ENCODE data around the gene IFITM2. TPM values are rescaled to one million over a fixed set of nuclear protein-coding genes. Genes with fewer than 3 reads are reported as not detected.

Gene IFITM2
- total and polyA plus RNA-seq, 2 experiments from 2014 or later = 104 to 1,025 TPM

GRCh38 chr11:280706-281485, 26.7 kb upstream of the IFITM2 start:
- H3K9me2 ChIP-seq (ENCODE audit: insufficient read depth) = no peaks in the 10 kb centered on the region
- H3K79me2 ChIP-seq (ENCODE audit: insufficient read depth) = no peaks in the 10 kb centered on the region
- no peak overlapping the region for H3K9ac ChIP-seq
- in situ Hi-C loops (cut with MboI) = no loop called here
- H3F3A ChIP-seq (ENCODE audit: insufficient read depth) = no peaks in the 10 kb centered on the region
- TF ChIP-seq EZH2phosphoT487 (IDR thresholded peaks at IDR 0.05; ENCODE audit: insufficient read depth, low read depth) = 0 out of 2 replicates have a peak, but pooled peaks have one; percentile 34
- TF ChIP-seq EZH2 (IDR thresholded peaks at IDR 0.05; ENCODE audit: insufficient read depth, poor library complexity, severe bottlenecking) = peak; percentile 78
- no peak overlapping the region for H2AFZ ChIP-seq
- H3K36me3 ChIP-seq (ENCODE audit: low read depth) = no peaks in the 10 kb centered on the region
- no peaks in the 10 kb centered on the region for H3K9me3 ChIP-seq (ENCODE audit: low read depth)
- H3K4me2 ChIP-seq (ENCODE audit: unreplicated experiment) = no peak overlapping the region
- peaks cover 63% of the 10 kb centered on the region for H3K27me3 ChIP-seq (replicated peaks; ENCODE audit: insufficient read depth)
- no peaks in the 10 kb centered on the region for H4K20me1 ChIP-seq (ENCODE audit: insufficient read depth)
- H3K4me3 ChIP-seq = no peak overlapping the region
- peak; percentile 20 for DNase-seq
- no peak overlapping the region for H3K27ac ChIP-seq
- no peaks in the 10 kb centered on the region for H3K4me1 ChIP-seq (ENCODE audit: insufficient read depth)
- WGBS, 2 experiments (ENCODE audit: low coverage in 1 of 2, low lambda C conversion rate in 2 of 2, missing lambda C conversion rate in 2 of 2) = 8 to 9% methylated on average over 76 of the region's 79 CpGs

- Histone ChIP-seq H3K4me3 (no peak overlapping the region), H3K36me3 (ENCODE audit: low read depth) (no peaks in the 10 kb centered on the region), H3K4me1 (ENCODE audit: insufficient read depth) (no peaks in the 10 kb centered on the region), H3F3A (ENCODE audit: insufficient read depth) (no peaks in the 10 kb centered on the region), H3K79me2 (ENCODE audit: insufficient read depth) (no peaks in the 10 kb centered on the region), H2AFZ (no peak overlapping the region), H3K27me3 (replicated peaks; ENCODE audit: insufficient read depth) (peaks cover 59% of the 10 kb centered on the region), H3K9me2 (ENCODE audit: insufficient read depth) (no peaks in the 10 kb centered on the region), H4K20me1 (ENCODE audit: insufficient read depth) (no peaks in the 10 kb centered on the region), H3K9me3 (ENCODE audit: low read depth) (no peaks in the 10 kb centered on the region), H3K4me2 (ENCODE audit: unreplicated experiment) (no peak overlapping the region), H3K27ac (no peak overlapping the region), H3K9ac (no peak overlapping the region)
- TF ChIP-seq EZH2phosphoT487 (IDR thresholded peaks at IDR 0.05; ENCODE audit: insufficient read depth, low read depth) = no peak
- no peak for TF ChIP-seq EZH2 (IDR thresholded peaks at IDR 0.05; ENCODE audit: insufficient read depth, poor library complexity, severe bottlenecking)
- 52 to 54% methylated on average over 26 of the region's 26 CpGs for WGBS, 2 experiments (ENCODE audit: low coverage in 1 of 2, low lambda C conversion rate in 2 of 2, missing lambda C conversion rate in 2 of 2)
- in situ Hi-C loops (cut with MboI) = no loop called here
- DNase-seq = no peak
Measured at GRCh38 chr11:281486-282161, 26.0 kb upstream of the IFITM2 start.

- Histone ChIP-seq H2AFZ (no peak overlapping the region), H3K4me2 (ENCODE audit: unreplicated experiment) (no peak overlapping the region), H3K4me3 (no peak overlapping the region), H3K9ac (no peak overlapping the region), H3K27ac (no peak overlapping the region), H3K9me2 (ENCODE audit: insufficient read depth) (no peaks in the 10 kb centered on the region), H3K4me1 (ENCODE audit: insufficient read depth) (no peaks in the 10 kb centered on the region), H3K9me3 (ENCODE audit: low read depth) (no peaks in the 10 kb centered on the region), H3F3A (ENCODE audit: insufficient read depth) (no peaks in the 10 kb centered on the region), H4K20me1 (ENCODE audit: insufficient read depth) (no peaks in the 10 kb centered on the region), H3K79me2 (ENCODE audit: insufficient read depth) (no peaks in the 10 kb centered on the region), H3K36me3 (ENCODE audit: low read depth) (no peaks in the 10 kb centered on the region), H3K27me3 (replicated peaks; ENCODE audit: insufficient read depth) (peaks cover 59% of the 10 kb centered on the region)
- DNase-seq = no peak
- TF ChIP-seq EZH2 (IDR thresholded peaks at IDR 0.05; ENCODE audit: insufficient read depth, poor library complexity, severe bottlenecking) (no peak), EZH2phosphoT487 (IDR thresholded peaks at IDR 0.05; ENCODE audit: insufficient read depth, low read depth) (no peak)
- in situ Hi-C loops (cut with MboI) = no loop called here
- 28 to 31% methylated on average over 4 of the region's 4 CpGs for WGBS, 2 experiments (ENCODE audit: low coverage in 1 of 2, low lambda C conversion rate in 2 of 2, missing lambda C conversion rate in 2 of 2)
Measured at GRCh38 chr11:282171-282570, 25.4 kb upstream of the IFITM2 start.

DNA sequence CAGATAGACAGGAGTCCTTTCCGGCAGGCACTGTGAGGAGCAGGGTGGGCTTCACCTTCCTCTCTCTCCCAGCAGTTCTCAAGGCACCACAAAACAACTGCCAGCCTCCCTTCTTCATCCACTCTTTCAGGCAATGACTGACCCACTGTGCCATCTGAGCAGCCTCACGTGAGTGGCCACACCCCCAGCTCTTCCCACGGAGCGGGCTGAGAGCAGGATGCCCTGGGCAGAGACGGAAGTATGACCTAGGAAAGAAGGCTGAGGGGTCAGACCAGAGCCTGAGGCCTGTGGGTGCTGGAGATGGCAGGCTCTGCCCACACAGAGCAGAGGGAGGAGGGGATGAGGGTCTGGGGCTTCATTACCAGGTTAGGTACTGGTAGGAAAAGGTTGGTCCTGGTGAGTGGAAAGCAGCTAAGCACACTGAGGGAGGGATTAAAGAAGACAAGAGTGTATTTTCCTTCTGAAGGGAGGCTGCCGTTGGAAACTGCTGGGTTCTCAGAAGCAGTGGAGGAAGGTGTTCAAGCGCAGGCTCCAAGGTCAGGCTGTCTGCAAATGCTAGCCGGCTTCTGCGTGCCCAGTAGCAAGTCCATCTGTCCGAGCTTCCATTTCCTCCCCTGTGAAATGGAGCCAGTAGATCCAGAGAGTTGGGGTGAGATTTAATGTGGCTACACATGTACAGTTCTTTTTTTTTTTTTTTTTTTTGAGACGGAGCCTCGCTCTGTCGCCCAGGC, 24.8 kb upstream of the IFITM2 start:
- no peak overlapping the region for H3K4me3 ChIP-seq
- H2AFZ ChIP-seq = no peak overlapping the region
- peaks cover 56% of the 10 kb centered on the region for H3K27me3 ChIP-seq (replicated peaks; ENCODE audit: insufficient read depth)
- H3K9ac ChIP-seq = no peak overlapping the region
- no peaks in the 10 kb centered on the region for H3K4me1 ChIP-seq (ENCODE audit: insufficient read depth)
- H4K20me1 ChIP-seq (ENCODE audit: insufficient read depth) = no peaks in the 10 kb centered on the region
- TF ChIP-seq EZH2phosphoT487 (IDR thresholded peaks at IDR 0.05; ENCODE audit: insufficient read depth, low read depth) (no peak), EZH2 (IDR thresholded peaks at IDR 0.05; ENCODE audit: insufficient read depth, poor library complexity, severe bottlenecking) (no peak)
- H3F3A ChIP-seq (ENCODE audit: insufficient read depth) = no peaks in the 10 kb centered on the region
- H3K9me2 ChIP-seq (ENCODE audit: insufficient read depth) = no peaks in the 10 kb centered on the region
- H3K9me3 ChIP-seq (ENCODE audit: low read depth) = no peaks in the 10 kb centered on the region
- no peaks in the 10 kb centered on the region for H3K79me2 ChIP-seq (ENCODE audit: insufficient read depth)
- H3K27ac ChIP-seq = no peak overlapping the region
- H3K36me3 ChIP-seq (ENCODE audit: low read depth) = no peaks in the 10 kb centered on the region
- no peak for DNase-seq
- 39 to 46% methylated on average over 10 to 13 of the region's 13 CpGs for WGBS, 2 experiments (ENCODE audit: low coverage in 1 of 2, low lambda C conversion rate in 2 of 2, missing lambda C conversion rate in 2 of 2)
- in situ Hi-C loops (cut with MboI) = no loop called here
- no peak overlapping the region for H3K4me2 ChIP-seq (ENCODE audit: unreplicated experiment)

All from GM23248 (cell line).